HepG2 (cell line): Measurements from ENCODE around the gene DNAJC10. TPM values are rescaled to one million over a fixed set of nuclear protein-coding genes. Genes with fewer than 3 reads are reported as not detected.

ENCODE experiments used
- ATAC-seq: fragments of 200-7000 bp; cut with Tn5 transposase; 3 replicates; pipeline ENCODE4 v1.9.1; 2020; ENCODE audit warnings: mild to moderate bottlenecking, moderate library complexity
- BruUV-seq: library from RNA; stranded (reverse); fragments of 400-500 nt; replicated peaks from 2 replicates; lab custom pipeline; 2021; lab: Mats Ljungman, UMichigan
- CTCF ChIA-PET: fragments of 300-600 bp; formaldehyde crosslinking; extraction: SDS; loops from one replicate; lab custom pipeline; 2021; ENCODE audit warnings: low total read pairs, inconsistent platforms, low intra/inter-chr PET ratio; lab: Yijun Ruan, JAX
- POLR2A ChIA-PET: fragments of 350-600 bp; sonication (Branson Sonifier 250); formaldehyde crosslinking; loops from one replicate; lab custom pipeline; 2020; ENCODE audit warnings: antibody characterized with exemption, inconsistent platforms; lab: Yijun Ruan, JAX
- DNase-seq: peaks from one replicate; pipeline ENCODE4 v3.0.0-alpha.2; 2015; ENCODE audit warnings: low spot score
- FAIRE-seq: peaks from 3 replicates; lab custom pipeline; 2011; peaks lifted over from hg19 to GRCh38; lab: Jason Lieb, UNC
- H2AFZ ChIP-seq: one replicate; pipeline ENCODE4 v1.6.1; 2011; ENCODE audit warnings: low read length, inconsistent platforms
- H3K27ac ChIP-seq: fragments of 300-600 bp; 3 replicates; pipeline ENCODE4 v1.8.0; 2011; ENCODE audit warnings: mixed run types, mild to moderate bottlenecking, mixed read lengths, low read length, inconsistent platforms; ENCODE audit not compliant: insufficient read depth; ENCODE audit errors: extremely low read length
- H3K27me3 ChIP-seq, 2 experiments: fragments of 200-600 bp in 1 of 2; 2 replicates in 1 of 2; 3 replicates in 1 of 2; pipeline versions ENCODE4 v1.6.0 to v1.8.0; 2011; ENCODE audit warnings: low read length in 2 of 2, mild to moderate bottlenecking in 2 of 2, moderate library complexity in 2 of 2, inconsistent platforms in 1 of 2; ENCODE audit not compliant: insufficient read depth in 2 of 2, control insufficient read depth in 1 of 2
- H3K36me3 ChIP-seq, 2 experiments: fragments of 200-600 bp in 1 of 2; replicated peaks in 1 of 2; 2 replicates in 1 of 2; 3 replicates in 1 of 2; pipeline versions ENCODE4 v1.5.1 to v1.8.0; 2011; ENCODE audit warnings: low read length in 2 of 2, inconsistent platforms in 1 of 2; ENCODE audit not compliant: insufficient read depth in 2 of 2, control insufficient read depth in 1 of 2
- H3K4me1 ChIP-seq: 2 replicates; pipeline ENCODE4 v1.5.1; 2012; ENCODE audit warnings: low read length, inconsistent platforms; ENCODE audit not compliant: insufficient read depth
- H3K4me2 ChIP-seq: 2 replicates; pipeline ENCODE4 v1.6.0; 2011; ENCODE audit warnings: low read depth, low read length, inconsistent platforms
- H3K4me3 ChIP-seq, 3 experiments: fragments of 200-600 bp in 1 of 3; sonication (generic), shearing (Covaris generic) in 1 of 3; replicated peaks in 1 of 3; 2 replicates each; pipeline ENCODE4 v1.5.1; 2011 to 2016; ENCODE audit warnings: low read length in 3 of 3, inconsistent platforms in 2 of 3, low read depth in 2 of 3, mild to moderate bottlenecking in 2 of 3, control low read depth in 1 of 3, mixed read lengths in 1 of 3; ENCODE audit not compliant: insufficient read depth in 1 of 3
- H3K79me2 ChIP-seq: one replicate; pipeline ENCODE4 v1.6.1; 2011; ENCODE audit warnings: low read length, inconsistent platforms; ENCODE audit not compliant: insufficient read depth
- H3K9ac ChIP-seq: 2 replicates; pipeline ENCODE4 v1.6.0; 2011; ENCODE audit warnings: mild to moderate bottlenecking, low read depth, low read length, inconsistent platforms; ENCODE audit not compliant: insufficient read depth
- H3K9me3 ChIP-seq: 2 replicates; pipeline ENCODE4 v1.5.1; 2012; ENCODE audit warnings: mild to moderate bottlenecking, low read length
- H4K20me1 ChIP-seq: 2 replicates; pipeline ENCODE4 v1.6.0; 2011; ENCODE audit warnings: inconsistent platforms, mild to moderate bottlenecking, low read length, moderate library complexity; ENCODE audit not compliant: insufficient read depth
- ATF3 ChIP-seq: sonication (generic); formaldehyde crosslinking; IDR thresholded peaks from 2 replicates; pipeline ENCODE4 v1.4.0; 2020; ENCODE audit warnings: missing genetic modification reagents
- EED ChIP-seq: sonication (generic); formaldehyde crosslinking; IDR thresholded peaks from 2 replicates; pipeline ENCODE4 v1.5.0; 2020; ENCODE audit warnings: mild to moderate bottlenecking, missing genetic modification reagents
- HDAC6 ChIP-seq: fragments of 200-600 bp; sonication (generic); IDR thresholded peaks from 2 replicates; pipeline ENCODE4 v1.7.0; 2017; ENCODE audit warnings: mild to moderate bottlenecking, antibody characterized with exemption, low read length, low read depth
- HNRNPH1 ChIP-seq: fragments of 200-400 bp; formaldehyde crosslinking; optimal IDR thresholded peaks from 2 replicates; pipeline ENCODE3; 2017; ENCODE audit warnings: mild to moderate bottlenecking, low read depth, low read length
- HNRNPK ChIP-seq: fragments of 200-400 bp; formaldehyde crosslinking; IDR thresholded peaks from 2 replicates; pipeline ENCODE4 v1.6.1; 2018; ENCODE audit warnings: low read length, low read depth, moderate library complexity, mild to moderate bottlenecking; ENCODE audit not compliant: poor library complexity, severe bottlenecking
- KLF16 ChIP-seq, 2 experiments: sonication (generic) in 1 of 2; formaldehyde crosslinking in 1 of 2; IDR thresholded peaks; 2 replicates each; pipeline versions ENCODE4 v1.6.1 to v1.8.0; 2016 to 2023; ENCODE audit warnings: missing genetic modification reagents in 2 of 2, missing compliant biosample characterization in 1 of 2
- PLSCR1 ChIP-seq: sonication (generic); formaldehyde crosslinking; IDR thresholded peaks from 2 replicates; pipeline ENCODE4 v1.5.0; 2020; ENCODE audit warnings: missing genetic modification reagents, mild to moderate bottlenecking, borderline replicate concordance
- RBM39 ChIP-seq: fragments of 200-400 bp; formaldehyde crosslinking; IDR thresholded peaks from one replicate; pipeline ENCODE4 v1.6.1; 2018; ENCODE audit warnings: antibody characterized with exemption, mild to moderate bottlenecking, low read depth, low read length; ENCODE audit not compliant: poor library complexity, severe bottlenecking
- SMYD3 ChIP-seq: sonication (generic); formaldehyde crosslinking; IDR thresholded peaks from 2 replicates; pipeline ENCODE4 v1.8.1; 2023; ENCODE audit warnings: mild to moderate bottlenecking, missing genetic modification reagents
- SNAI1 ChIP-seq: sonication (generic); formaldehyde crosslinking; IDR thresholded peaks from 2 replicates; pipeline ENCODE4 v1.5.0; 2020; ENCODE audit warnings: mild to moderate bottlenecking, missing genetic modification reagents, borderline replicate concordance
- SRSF4 ChIP-seq: fragments of 200-400 bp; formaldehyde crosslinking; IDR thresholded peaks from one replicate; pipeline ENCODE4 v1.6.1; 2018; ENCODE audit warnings: mild to moderate bottlenecking, low read depth, low read length, moderate library complexity; ENCODE audit not compliant: poor library complexity, severe bottlenecking
- ZBTB20 ChIP-seq: sonication (generic); formaldehyde crosslinking; IDR thresholded peaks from 2 replicates; pipeline ENCODE4 v1.8.1; 2023; ENCODE audit warnings: missing genetic modification reagents, low read depth, mild to moderate bottlenecking, borderline replicate concordance
- ZFP36L2 ChIP-seq: sonication (generic); formaldehyde crosslinking; IDR thresholded peaks from 2 replicates; pipeline ENCODE4 v1.4.0; 2020; ENCODE audit warnings: missing genetic modification reagents
- ZFP82 ChIP-seq: sonication (generic); formaldehyde crosslinking; IDR thresholded peaks from 2 replicates; pipeline ENCODE4 v1.5.1; 2020; ENCODE audit warnings: mild to moderate bottlenecking, missing genetic modification reagents, borderline replicate concordance
- ZNF24 ChIP-seq: fragments of 450-650 bp; IDR thresholded peaks from 2 replicates; pipeline ENCODE4 v1.6.1; 2017; ENCODE audit warnings: antibody characterized with exemption, mild to moderate bottlenecking
- ZNF629 ChIP-seq: sonication (generic); formaldehyde crosslinking; conservative IDR thresholded peaks from 2 replicates; pipeline ENCODE4 v1.5.0; 2020; ENCODE audit warnings: missing genetic modification reagents
- ZSCAN29 ChIP-seq: sonication (generic); formaldehyde crosslinking; conservative IDR thresholded peaks from 2 replicates; pipeline ENCODE4 v1.4.0; 2020; ENCODE audit warnings: mild to moderate bottlenecking, missing genetic modification reagents
- WGBS: methylation state at CpG from one replicate; pipeline ENCODE4 v1.1.6; 2017; ENCODE audit warnings: low lambda C conversion rate; 5-methylcytosine and 5-hydroxymethylcytosine counted together
- in situ Hi-C: cut with HindIII; loops from 2 replicates; pipeline ENCODE4 v1.10.0; 2017; ENCODE audit warnings: low pct_unique_long_range_greater_than_20kb; ENCODE audit not compliant: extremely low pct_ligation_motif_present
- intact Hi-C: fragments of 100-400 bp; cut with micrococcal nuclease; formaldehyde crosslinking; loops from one replicate; pipeline ENCODE4 v1.10.0; 2022; ENCODE audit not compliant: unreplicated experiment
- polyA plus RNA-seq, 8 experiments: library from polyadenylated mRNA; depleted of rRNA in 3 of 8; stranded (reverse) in 7 of 8; unstranded in 1 of 8; fragments of >200 nt; fragmentation: Illumina TruSeq in 4 of 8; extraction: Trizol in 4 of 8; gene quantifications; 2 replicates each; pipeline versions ENCODE4 v1.2.1 to v1.2.3, GENCODE V29; 2011 to 2016; ENCODE audit warnings: low read depth in 4 of 8, missing spikeins in 1 of 8, mixed read lengths in 1 of 8; ENCODE audit not compliant: insufficient read depth in 1 of 8
- total RNA-seq, 5 experiments: library from RNA; depleted of rRNA; stranded (reverse); fragments of >200 nt; fragmentation: Illumina TruSeq; extraction: Trizol; gene quantifications; 2 replicates each; pipeline ENCODE4 v1.2.3, GENCODE V29; 2016; ENCODE audit warnings: low read depth in 1 of 5
- TF ChIP-seq, protein P1 (sequence below): sonication (generic); formaldehyde crosslinking; conservative IDR thresholded peaks from 2 replicates; pipeline ENCODE4 v1.8.0; 2022; ENCODE audit warnings: mild to moderate bottlenecking, moderate library complexity, missing genetic modification reagents

Gene DNAJC10
- total and polyA plus RNA-seq, 2 of the 13 experiments (the other 11 are each of a cell fraction or from before 2014, with no cell fraction given) = 44.1 to 178 TPM

- intact Hi-C loops = no loop called here
- no peaks in the 10 kb centered on the region for H3K9me3 ChIP-seq
- DNase-seq (no peak), ATAC-seq (no peak)
- no peaks in the 10 kb centered on the region for H3K4me1 ChIP-seq
- no peak overlapping the region for H3K4me2 ChIP-seq
- no peak overlapping the region for H3K4me3 ChIP-seq
- H3K9ac ChIP-seq = no peak overlapping the region
- in situ Hi-C loops = no loop called here
- POLR2A ChIA-PET = no interaction called here
- 96% methylated on average over 2 of the region's 2 CpGs for WGBS
- H2AFZ ChIP-seq = no peak overlapping the region
- TF ChIP-seq ZFP36L2 (CRISPR knock-in tag) (no peak), SRSF4 (no peak), HNRNPK (no peak), ZBTB20 (CRISPR knock-in tag) (no peak), SNAI1 (no peak), HNRNPH1 (no peak), ZNF629 (CRISPR knock-in tag) (no peak), PLSCR1 (no peak), ATF3 (no peak), ZFP82 (CRISPR knock-in tag) (no peak), HDAC6 (no peak), EED (CRISPR knock-in tag) (no peak), ZSCAN29 (CRISPR knock-in tag) (no peak), SMYD3 (CRISPR knock-in tag) (no peak), RBM39 (no peak), KLF16 (CRISPR knock-in tag; IDR thresholded peaks at IDR 0.05) (no peak), ZNF24 (no peak)
- TF ChIP-seq, protein P1, sequence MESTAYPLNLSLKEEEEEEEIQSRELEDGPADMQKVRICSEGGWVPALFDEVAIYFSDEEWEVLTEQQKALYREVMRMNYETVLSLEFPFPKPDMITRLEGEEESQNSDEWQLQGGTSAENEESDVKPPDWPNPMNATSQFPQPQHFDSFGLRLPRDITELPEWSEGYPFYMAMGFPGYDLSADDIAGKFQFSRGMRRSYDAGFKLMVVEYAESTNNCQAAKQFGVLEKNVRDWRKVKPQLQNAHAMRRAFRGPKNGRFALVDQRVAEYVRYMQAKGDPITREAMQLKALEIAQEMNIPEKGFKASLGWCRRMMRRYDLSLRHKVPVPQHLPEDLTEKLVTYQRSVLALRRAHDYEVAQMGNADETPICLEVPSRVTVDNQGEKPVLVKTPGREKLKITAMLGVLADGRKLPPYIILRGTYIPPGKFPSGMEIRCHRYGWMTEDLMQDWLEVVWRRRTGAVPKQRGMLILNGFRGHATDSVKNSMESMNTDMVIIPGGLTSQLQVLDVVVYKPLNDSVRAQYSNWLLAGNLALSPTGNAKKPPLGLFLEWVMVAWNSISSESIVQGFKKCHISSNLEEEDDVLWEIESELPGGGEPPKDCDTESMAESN (CRISPR knock-in tag) = no peak
- TF ChIP-seq, all 625 proteins: peak for 0
- Histone ChIP-seq H4K20me1 (no peaks in the 10 kb centered on the region), H3K79me2 (no peaks in the 10 kb centered on the region), H3K27me3 (no peaks in the 10 kb centered on the region), H3K27ac (no peak overlapping the region), H3K36me3 (peaks cover 15 to 55% of the 10 kb centered on the region in 2 experiments)
- no peak for FAIRE-seq
- CTCF ChIA-PET = no interaction called here
- no TSS peak for BruUV-seq
Measured at GRCh38 chr2:182741620-182742019, 25.6 kb downstream of the DNAJC10 start.
